PC-9 (cell line): Measurements from ENCODE around the gene ATP10D.

Experiments used
- EZH2 ChIP-seq: fragments of 200-600 bp; sonication (generic); IDR thresholded peaks from 2 replicates; pipeline ENCODE4 v1.8.0; 2017; ENCODE audit warnings: antibody characterized with exemption, low read depth
- TF ChIP-seq, protein P1 (sequence below): fragments of 200-600 bp; sonication (generic); conservative IDR thresholded peaks from 2 replicates; pipeline ENCODE4 v1.6.1; 2017; ENCODE audit warnings: mixed run types, antibody characterized with exemption, mild to moderate bottlenecking, moderate library complexity

DNA sequence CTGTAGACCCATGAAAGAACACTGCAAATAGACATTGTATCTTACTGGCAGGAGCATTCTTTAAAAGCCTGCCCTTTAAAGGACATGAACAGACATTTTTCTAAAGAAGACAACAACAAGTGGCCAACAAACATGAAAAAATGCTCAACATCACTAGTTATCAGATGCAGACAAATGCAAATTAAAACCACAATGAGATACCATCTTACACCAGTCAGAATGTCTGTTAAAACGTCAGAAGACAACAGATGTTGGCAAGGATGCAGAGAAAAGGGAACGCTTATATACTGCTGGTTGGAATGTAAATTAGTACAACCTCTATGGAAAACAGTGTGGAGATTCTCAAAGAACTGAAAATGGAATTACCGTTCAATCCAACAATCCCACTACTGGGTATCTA, 77.2 kb downstream of the ATP10D start:
- TF ChIP-seq, protein P1, sequence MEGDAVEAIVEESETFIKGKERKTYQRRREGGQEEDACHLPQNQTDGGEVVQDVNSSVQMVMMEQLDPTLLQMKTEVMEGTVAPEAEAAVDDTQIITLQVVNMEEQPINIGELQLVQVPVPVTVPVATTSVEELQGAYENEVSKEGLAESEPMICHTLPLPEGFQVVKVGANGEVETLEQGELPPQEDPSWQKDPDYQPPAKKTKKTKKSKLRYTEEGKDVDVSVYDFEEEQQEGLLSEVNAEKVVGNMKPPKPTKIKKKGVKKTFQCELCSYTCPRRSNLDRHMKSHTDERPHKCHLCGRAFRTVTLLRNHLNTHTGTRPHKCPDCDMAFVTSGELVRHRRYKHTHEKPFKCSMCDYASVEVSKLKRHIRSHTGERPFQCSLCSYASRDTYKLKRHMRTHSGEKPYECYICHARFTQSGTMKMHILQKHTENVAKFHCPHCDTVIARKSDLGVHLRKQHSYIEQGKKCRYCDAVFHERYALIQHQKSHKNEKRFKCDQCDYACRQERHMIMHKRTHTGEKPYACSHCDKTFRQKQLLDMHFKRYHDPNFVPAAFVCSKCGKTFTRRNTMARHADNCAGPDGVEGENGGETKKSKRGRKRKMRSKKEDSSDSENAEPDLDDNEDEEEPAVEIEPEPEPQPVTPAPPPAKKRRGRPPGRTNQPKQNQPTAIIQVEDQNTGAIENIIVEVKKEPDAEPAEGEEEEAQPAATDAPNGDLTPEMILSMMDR = no peak
- TF ChIP-seq EZH2 = no peak
